HCT116 (cell line): Measurements from ENCODE around the gene ZFR. TPM values are rescaled to one million over a fixed set of nuclear protein-coding genes. Genes with fewer than 3 reads are reported as not detected.

Source experiments
- ATAC-seq: fragments of 200-7000 bp; cut with Tn5 transposase; 2 replicates; pipeline ENCODE4 v1.9.1; 2020; ENCODE audit warnings: mild to moderate bottlenecking, moderate library complexity
- BruUV-seq: library from RNA; stranded (reverse); fragments of 400-500 nt; replicated peaks from 2 replicates; lab custom pipeline; 2021; lab: Mats Ljungman, UMichigan
- CTCF ChIA-PET: fragments of 300-600 bp; sonication (Branson Sonifier 250); formaldehyde crosslinking; loops from one replicate; lab custom pipeline; 2021; ENCODE audit warnings: antibody characterized with exemption; lab: Charles Lee
- POLR2A ChIA-PET: fragments of 300-600, 350-600 bp; sonication (Branson Sonifier 250); formaldehyde crosslinking; loops from one replicate; lab custom pipeline; 2021; ENCODE audit warnings: antibody characterized with exemption; lab: Charles Lee
- RAD21 ChIA-PET, 2 experiments: fragments of 300-600 bp; sonication (Branson Sonifier 250); formaldehyde crosslinking; loops; one replicate each; lab custom pipeline; 2023; ENCODE audit warnings: low total read pairs in 2 of 2; ENCODE audit not compliant: uncharacterized antibody in 2 of 2, unreplicated experiment in 2 of 2, low non-redundant PET in 1 of 2; lab: Charles Lee
- DNase-seq: peaks from one replicate; pipeline ENCODE4 v3.0.0-alpha.2; 2010; ENCODE audit warnings: low read depth, low spot score
- H2AFZ ChIP-seq: fragments of 200-600 bp; shearing (Covaris generic), sonication (generic); 2 replicates; pipeline ENCODE4 v1.6.1; 2017; ENCODE audit warnings: low read depth, mixed run types, mixed read lengths, antibody characterized with exemption, low read length; ENCODE audit not compliant: poor library complexity, severe bottlenecking
- H3K27ac ChIP-seq: 2 replicates; pipeline ENCODE4 v1.5.1; 2012; ENCODE audit warnings: low read depth, low read length
- H3K27me3 ChIP-seq: fragments of 200-600 bp; sonication (generic); 2 replicates; pipeline ENCODE4 v1.6.1; 2016; ENCODE audit warnings: mixed run types, low read length, mixed read lengths; ENCODE audit not compliant: insufficient read depth
- H3K36me3 ChIP-seq, 2 experiments: fragments of 200-500 bp in 1 of 2; fragments of 200-600 bp in 1 of 2; sonication (Bioruptor generic) in 1 of 2; sonication (generic) in 1 of 2; 2 replicates each; pipeline versions ENCODE4 v1.5.1 to v1.6.1; 2014 to 2016; ENCODE audit warnings: low read length in 2 of 2, inconsistent platforms in 1 of 2, mixed read lengths in 1 of 2, mixed run types in 1 of 2; ENCODE audit not compliant: insufficient read depth in 2 of 2, control insufficient read depth in 1 of 2
- H3K4me1 ChIP-seq, 2 experiments: fragments of 200-600 bp in 1 of 2; sonication (generic) in 1 of 2; 2 replicates each; pipeline versions ENCODE4 v1.5.1 to v1.6.1; 2012 to 2017; ENCODE audit warnings: low read length in 2 of 2, inconsistent platforms in 1 of 2, mild to moderate bottlenecking in 1 of 2, mixed read lengths in 1 of 2, mixed run types in 1 of 2, moderate library complexity in 1 of 2; ENCODE audit not compliant: insufficient read depth in 2 of 2, control insufficient read depth in 1 of 2
- H3K4me2 ChIP-seq: fragments of 200-600 bp; sonication (generic); 2 replicates; pipeline ENCODE4 v1.6.1; 2017; ENCODE audit warnings: mixed run types, low read length, mixed read lengths
- H3K4me3 ChIP-seq, 2 experiments: fragments of 200-600 bp in 1 of 2; sonication (generic) in 1 of 2; replicated peaks in 1 of 2; 2 replicates each; pipeline ENCODE4 v1.5.1; 2011 to 2016; ENCODE audit warnings: low read length in 2 of 2, control low read depth in 1 of 2, low read depth in 1 of 2, mild to moderate bottlenecking in 1 of 2, mixed read lengths in 1 of 2, mixed run types in 1 of 2
- H3K79me2 ChIP-seq: fragments of 200-600 bp; sonication (generic); 2 replicates; pipeline ENCODE4 v1.6.1; 2017; ENCODE audit warnings: mild to moderate bottlenecking, mixed run types, low read length, moderate library complexity, mixed read lengths; ENCODE audit not compliant: insufficient read depth
- H3K9ac ChIP-seq: fragments of 200-600 bp; sonication (generic); 2 replicates; pipeline ENCODE4 v1.6.1; 2016; ENCODE audit warnings: low read length, mixed read lengths
- H3K9me2 ChIP-seq: fragments of 200-600 bp; sonication (generic), shearing (Covaris generic); 2 replicates; pipeline ENCODE4 v1.6.1; 2017; ENCODE audit warnings: mixed run types, mild to moderate bottlenecking, moderate library complexity; ENCODE audit not compliant: insufficient read depth
- H3K9me3 ChIP-seq, 2 experiments: fragments of 200-500 bp in 1 of 2; fragments of 200-600 bp in 1 of 2; sonication (Bioruptor generic) in 1 of 2; sonication (generic) in 1 of 2; 2 replicates each; pipeline ENCODE4 v1.6.1; 2014 to 2017; ENCODE audit warnings: low read length in 2 of 2, mixed read lengths in 2 of 2, inconsistent platforms in 1 of 2, low read depth in 1 of 2, mild to moderate bottlenecking in 1 of 2, mixed run types in 1 of 2, moderate library complexity in 1 of 2; ENCODE audit not compliant: control insufficient read depth in 1 of 2, insufficient read depth in 1 of 2
- H4K20me1 ChIP-seq: fragments of 200-600 bp; sonication (generic), shearing (Covaris generic); 2 replicates; pipeline ENCODE4 v1.6.1; 2017; ENCODE audit warnings: mixed run types, mild to moderate bottlenecking, moderate library complexity; ENCODE audit not compliant: insufficient read depth
- EZH2phosphoT487 ChIP-seq: fragments of 200-600 bp; IDR thresholded peaks from 2 replicates; pipeline ENCODE4 v1.6.1; 2018; ENCODE audit warnings: antibody characterized with exemption, borderline replicate concordance
- JUND ChIP-seq: IDR thresholded peaks from 2 replicates; pipeline ENCODE4 v1.6.1; 2012
- POLR2A ChIP-seq: IDR thresholded peaks from 2 replicates; pipeline ENCODE4 v1.7.0; 2011; ENCODE audit warnings: borderline replicate concordance; ENCODE audit not compliant: insufficient read depth, insufficient read length; ENCODE audit errors: extremely low read depth
- POLR2AphosphoS5 ChIP-seq: IDR thresholded peaks from 2 replicates; pipeline ENCODE4 v1.6.1; 2011; ENCODE audit warnings: mild to moderate bottlenecking, low read depth, low read length, moderate library complexity
- RAD21 ChIP-seq: IDR thresholded peaks from 2 replicates; pipeline ENCODE4 v1.6.1; 2012; ENCODE audit warnings: low read depth, mild to moderate bottlenecking
- SP1 ChIP-seq: IDR thresholded peaks from 2 replicates; pipeline ENCODE4 v1.6.1; 2012; ENCODE audit warnings: low read depth
- SRF ChIP-seq: IDR thresholded peaks from 2 replicates; pipeline ENCODE4 v1.6.1; 2012; ENCODE audit warnings: low read depth
- ZNF274 ChIP-seq: fragments of 200-500 bp; sonication (Bioruptor generic); IDR thresholded peaks from 2 replicates; pipeline ENCODE4 v1.6.1; 2014; ENCODE audit warnings: mild to moderate bottlenecking, low read depth, low read length, inconsistent platforms
- intact Hi-C: fragments of 100-400 bp; cut with micrococcal nuclease; formaldehyde crosslinking; loops from 2 replicates; pipeline ENCODE4 v1.10.0; 2022
- total RNA-seq: library from RNA; stranded (reverse); gene quantifications from one replicate; pipeline ENCODE4 v1.2.1, GENCODE V29; 2021; ENCODE audit not compliant: unreplicated experiment
- TF ChIP-seq, protein P1 (sequence below): IDR thresholded peaks from 2 replicates; pipeline ENCODE4 v1.6.1; 2012

The ZFR gene
- total RNA-seq, 1 experiment from 2014 or later = 65.7 TPM

DNA sequence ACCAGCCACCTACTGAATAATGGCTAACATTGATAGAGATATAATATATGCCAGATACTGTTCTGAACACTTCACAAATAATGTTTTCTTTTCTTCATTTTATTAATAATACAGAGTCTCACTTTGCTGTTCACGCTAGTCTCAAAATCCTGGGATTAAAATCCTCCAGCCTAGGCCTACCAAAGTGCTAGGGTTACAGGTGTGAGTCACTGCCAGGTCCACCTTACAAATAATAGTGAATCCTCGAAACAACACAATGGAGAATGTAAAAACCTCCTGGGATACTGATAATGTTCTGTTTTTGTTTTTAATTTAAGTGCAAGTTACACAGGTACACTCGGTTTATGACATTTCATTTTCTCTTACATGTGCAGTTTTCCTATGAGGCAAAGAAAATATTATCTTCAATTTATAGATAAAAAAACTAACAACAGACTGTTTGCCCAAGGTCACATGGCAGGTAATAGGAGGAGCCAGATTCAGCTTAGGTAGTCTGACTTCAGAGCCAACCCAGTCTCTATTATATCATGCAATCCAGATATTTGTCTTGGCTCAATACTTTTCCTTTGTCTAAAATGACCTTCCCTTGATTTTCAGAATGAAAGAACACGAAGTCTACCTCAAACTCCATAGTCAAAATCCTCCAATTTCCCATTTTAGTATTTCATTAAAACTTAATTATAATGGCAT lies 7.8 kb downstream of the ZFR start:
- Histone ChIP-seq H3K27me3 (no peaks in the 10 kb centered on the region), H3K4me1 (peaks cover 4 to 17% of the 10 kb centered on the region in 2 experiments; a peak in 3 of 4 replicates)

DNA sequence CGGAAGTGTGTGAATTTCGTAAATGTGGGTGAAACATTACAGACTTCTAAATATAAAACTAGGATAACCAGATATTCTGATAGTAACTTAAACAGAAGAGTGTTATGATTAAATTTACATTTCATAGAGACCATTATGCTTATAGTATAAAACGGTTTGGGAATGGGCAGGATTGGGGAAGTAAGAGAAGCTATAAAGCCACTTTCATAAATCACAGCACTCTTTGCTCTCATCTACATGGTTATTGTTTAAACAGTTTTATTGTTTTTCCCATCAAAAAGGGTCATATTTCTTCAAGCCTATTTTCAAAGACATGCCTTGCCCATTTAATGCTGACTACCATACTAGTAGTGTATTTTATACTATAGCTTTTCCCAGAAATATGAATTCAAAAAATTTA lies 9.2 kb downstream of the ZFR start:
- peaks cover 25% of the 10 kb centered on the region for H4K20me1 ChIP-seq
- H2AFZ ChIP-seq = no peak overlapping the region
- H3K79me2 ChIP-seq = peaks cover 99% of the 10 kb centered on the region
- peaks cover 4 to 17% of the 10 kb centered on the region in 2 experiments; a peak in 3 of 4 replicates for H3K4me1 ChIP-seq
- POLR2A ChIA-PET = no interaction called here
- H3K27ac ChIP-seq = no peak overlapping the region
- no peak overlapping the region for H3K4me2 ChIP-seq
- no peak overlapping the region for H3K9ac ChIP-seq
- H3K36me3 ChIP-seq = no peaks in the 10 kb centered on the region; a peak in 1 of 4 replicates
- RAD21 ChIA-PET = no interaction called here
- CTCF ChIA-PET = no interaction called here
- no peaks in the 10 kb centered on the region for H3K27me3 ChIP-seq
- ATAC-seq = no peak
- BruUV-seq = no TSS peak
- no peak overlapping the region for H3K4me3 ChIP-seq
- no peaks in the 10 kb centered on the region for H3K9me3 ChIP-seq
- no peaks in the 10 kb centered on the region for H3K9me2 ChIP-seq
- DNase-seq = no peak
- intact Hi-C loops = no loop called here
- TF ChIP-seq EZH2phosphoT487 (no peak), POLR2AphosphoS5 (no peak), SP1 (no peak), RAD21 (no peak), ZNF274 (no peak), POLR2A (no peak), SRF (no peak)
- TF ChIP-seq, protein P1, sequence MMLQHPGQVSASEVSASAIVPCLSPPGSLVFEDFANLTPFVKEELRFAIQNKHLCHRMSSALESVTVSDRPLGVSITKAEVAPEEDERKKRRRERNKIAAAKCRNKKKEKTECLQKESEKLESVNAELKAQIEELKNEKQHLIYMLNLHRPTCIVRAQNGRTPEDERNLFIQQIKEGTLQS = no peak

More for the DNA sequence above, 7.8 kb downstream of the ZFR start:
- ChIA-PET RAD21 (no interaction called here), POLR2A (no interaction called here), CTCF (no interaction called here)
- no peaks in the 10 kb centered on the region for H3K9me3 ChIP-seq
- H3K9me2 ChIP-seq = no peaks in the 10 kb centered on the region
- intact Hi-C loops = no loop called here
- BruUV-seq = no TSS peak
- H3K9ac ChIP-seq = no peak overlapping the region
- peaks cover 99% of the 10 kb centered on the region for H3K79me2 ChIP-seq
- TF ChIP-seq JUND (no peak), EZH2phosphoT487 (no peak)
- no peak overlapping the region for H3K27ac ChIP-seq
- no peak for ATAC-seq
- peaks cover 0 to 5% of the 10 kb centered on the region in 2 experiments; a peak in 1 of 4 replicates for H3K36me3 ChIP-seq
- H3K4me2 ChIP-seq = no peak overlapping the region
- H4K20me1 ChIP-seq = peaks cover 24% of the 10 kb centered on the region
- DNase-seq = no peak
- no peak overlapping the region for H2AFZ ChIP-seq
- H3K4me3 ChIP-seq = no peak overlapping the region
